Osteoblast (primary cell): Measurements from ENCODE around the gene PIWIL4. TPM values are rescaled to one million over a fixed set of nuclear protein-coding genes. Genes with fewer than 3 reads are reported as not detected.

Experiments
- DNase-seq: peaks from one replicate; pipeline ENCODE4 v3.0.0; 2011; ENCODE audit warnings: low spot score, mixed read lengths; ENCODE audit not compliant: insufficient read length; ENCODE audit errors: missing footprints
- H2AFZ ChIP-seq: 2 replicates; pipeline ENCODE4 v1.6.0; 2011; ENCODE audit warnings: mild to moderate bottlenecking, low read length
- H3K27ac ChIP-seq: 2 replicates; pipeline ENCODE4 v1.5.1; 2011; ENCODE audit warnings: mild to moderate bottlenecking, low read depth, low read length, moderate library complexity
- H3K27me3 ChIP-seq: 2 replicates; pipeline ENCODE4 v1.6.0; 2012; ENCODE audit warnings: mild to moderate bottlenecking, control low read depth, inconsistent platforms, low read length, moderate library complexity; ENCODE audit not compliant: insufficient read depth
- H3K36me3 ChIP-seq: 2 replicates; pipeline ENCODE4 v1.5.1; 2011; ENCODE audit warnings: mild to moderate bottlenecking, low read length, control low read depth, moderate library complexity; ENCODE audit not compliant: insufficient read depth
- H3K4me1 ChIP-seq: 2 replicates; pipeline ENCODE4 v1.5.1; 2011; ENCODE audit warnings: mild to moderate bottlenecking, low read length, control low read depth, moderate library complexity; ENCODE audit not compliant: insufficient read depth
- H3K4me2 ChIP-seq: 2 replicates; pipeline ENCODE4 v1.6.0; 2011; ENCODE audit warnings: mild to moderate bottlenecking, low read length; ENCODE audit not compliant: insufficient read depth
- H3K4me3 ChIP-seq: fragments of 200-600 bp; sonication (generic); 3 replicates; pipeline ENCODE4 v1.5.1; 2012; ENCODE audit warnings: mild to moderate bottlenecking, low read length, inconsistent platforms; ENCODE audit not compliant: insufficient read depth
- H3K79me2 ChIP-seq: 2 replicates; pipeline ENCODE4 v1.6.0; 2012; ENCODE audit warnings: mild to moderate bottlenecking, low read length, control low read depth, inconsistent platforms; ENCODE audit not compliant: insufficient read depth
- H3K9me3 ChIP-seq: 2 replicates; pipeline ENCODE4 v1.5.1; 2011; ENCODE audit warnings: low read depth, low read length, control low read depth
- H4K20me1 ChIP-seq: 2 replicates; pipeline ENCODE4 v1.6.0; 2012; ENCODE audit warnings: mild to moderate bottlenecking, low read length, control low read depth; ENCODE audit not compliant: insufficient read depth
- CTCF ChIP-seq: IDR thresholded peaks from 2 replicates; pipeline ENCODE4 v1.5.1; 2011; ENCODE audit warnings: mild to moderate bottlenecking, low read depth, low read length, moderate library complexity; ENCODE audit errors: extremely low read depth
- total RNA-seq: library from RNA; depleted of rRNA; stranded (reverse); fragments of >200 nt; gene quantifications from 2 replicates; pipeline ENCODE4 v1.2.3, GENCODE V29; 2012

PIWIL4 gene
- total RNA-seq, 1 donor: 1.8 TPM

- no peaks in the 10 kb centered on the region for H3K36me3 ChIP-seq
- no peaks in the 10 kb centered on the region for H3K79me2 ChIP-seq
- H3K4me1 ChIP-seq: peaks cover 12% of the 10 kb centered on the region
- no peak overlapping the region for H2AFZ ChIP-seq
- H3K9me3 ChIP-seq: no peaks in the 10 kb centered on the region
- no peak overlapping the region for H3K27ac ChIP-seq
- no peak for DNase-seq
- no peak for TF ChIP-seq CTCF
- no peaks in the 10 kb centered on the region for H4K20me1 ChIP-seq
- no peaks in the 10 kb centered on the region for H3K27me3 ChIP-seq
- no peak overlapping the region for H3K4me3 ChIP-seq
- no peak overlapping the region for H3K4me2 ChIP-seq
These were observed 9.1 kb downstream of the PIWIL4 start for GRCh38 chr11:94576306-94576705.

GRCh38 chr11:94577841-94578240, 10.7 kb downstream of the PIWIL4 start:
- H3K9me3 ChIP-seq: no peaks in the 10 kb centered on the region
- H3K36me3 ChIP-seq: no peaks in the 10 kb centered on the region
- no peak overlapping the region for H2AFZ ChIP-seq
- H3K4me3 ChIP-seq: no peak overlapping the region
- H3K27ac ChIP-seq: no peak overlapping the region
- H3K4me1 ChIP-seq: peaks cover 12% of the 10 kb centered on the region
- no peaks in the 10 kb centered on the region for H3K27me3 ChIP-seq
- no peaks in the 10 kb centered on the region for H4K20me1 ChIP-seq
- H3K4me2 ChIP-seq: no peak overlapping the region
- no peak for TF ChIP-seq CTCF
- no peaks in the 10 kb centered on the region for H3K79me2 ChIP-seq
- no peak for DNase-seq

GRCh38 chr11:94581926-94582325, 14.8 kb downstream of the PIWIL4 start:
- TF ChIP-seq CTCF: no peak
- no peak for DNase-seq
- no peak overlapping the region for H3K4me2 ChIP-seq
- no peaks in the 10 kb centered on the region for H3K4me1 ChIP-seq
- no peaks in the 10 kb centered on the region for H4K20me1 ChIP-seq
- no peaks in the 10 kb centered on the region for H3K27me3 ChIP-seq
- H3K4me3 ChIP-seq: no peak overlapping the region
- no peaks in the 10 kb centered on the region for H3K79me2 ChIP-seq
- H3K9me3 ChIP-seq: no peaks in the 10 kb centered on the region
- no peak overlapping the region for H2AFZ ChIP-seq
- no peak overlapping the region for H3K27ac ChIP-seq
- no peaks in the 10 kb centered on the region for H3K36me3 ChIP-seq

GRCh38 chr11:94583213-94583865, 16.2 kb downstream of the PIWIL4 start:
- no peaks in the 10 kb centered on the region for H3K79me2 ChIP-seq
- no peak overlapping the region for H3K27ac ChIP-seq
- H3K4me1 ChIP-seq: no peaks in the 10 kb centered on the region

More at GRCh38 chr11:94583213-94583865, 16.2 kb downstream of the PIWIL4 start:
- Histone ChIP-seq H4K20me1 (no peaks in the 10 kb centered on the region), H3K4me3 (no peak overlapping the region), H3K4me2 (no peak overlapping the region), H3K27me3 (no peaks in the 10 kb centered on the region), H2AFZ (no peak overlapping the region), H3K36me3 (no peaks in the 10 kb centered on the region), H3K9me3 (no peaks in the 10 kb centered on the region)
- no peak for DNase-seq
- no peak for TF ChIP-seq CTCF
